H9 (cell line): Measurements from ENCODE around the gene IGFALS. TPM values are rescaled to one million over a fixed set of nuclear protein-coding genes. Genes with fewer than 3 reads are reported as not detected.

Experiments used
- DNase-seq: peaks from one replicate; pipeline ENCODE4 v3.0.0-alpha.2; 2017
- H2AFZ ChIP-seq: one replicate; pipeline ENCODE4 v1.6.1; 2013; ENCODE audit warnings: mild to moderate bottlenecking, low read length, control low read depth, moderate library complexity
- H2AK5ac ChIP-seq: 2 replicates; pipeline ENCODE4 v1.6.1; 2013; ENCODE audit warnings: low read length, control low read depth, mixed read lengths; ENCODE audit not compliant: insufficient read length
- H2BK120ac ChIP-seq: one replicate; pipeline ENCODE4 v1.6.1; 2013; ENCODE audit warnings: low read depth, mild to moderate bottlenecking, low read length, control low read depth, inconsistent platforms; ENCODE audit not compliant: poor library complexity, severe bottlenecking
- H2BK12ac ChIP-seq: 2 replicates; pipeline ENCODE4 v1.6.1; 2013; ENCODE audit warnings: low read length, control low read depth, mixed read lengths, low read depth; ENCODE audit not compliant: insufficient read length
- H2BK15ac ChIP-seq: 2 replicates; pipeline ENCODE4 v1.6.1; 2013; ENCODE audit warnings: low read depth, low read length, control low read depth
- H2BK20ac ChIP-seq: one replicate; pipeline ENCODE4 v1.6.1; 2013; ENCODE audit warnings: low read depth, mild to moderate bottlenecking, low read length, control low read depth, inconsistent platforms; ENCODE audit not compliant: poor library complexity, severe bottlenecking
- H2BK5ac ChIP-seq: 2 replicates; pipeline ENCODE4 v1.6.1; 2013; ENCODE audit warnings: low read length, control low read depth, mixed read lengths; ENCODE audit not compliant: insufficient read length
- H3K14ac ChIP-seq: 2 replicates; pipeline ENCODE4 v1.6.1; 2013; ENCODE audit warnings: low read length, control low read depth; ENCODE audit not compliant: insufficient read depth
- H3K18ac ChIP-seq: 2 replicates; pipeline ENCODE4 v1.6.1; 2013; ENCODE audit warnings: low read depth, mild to moderate bottlenecking, mixed read lengths, low read length, control low read depth; ENCODE audit not compliant: insufficient read length
- H3K23ac ChIP-seq: 2 replicates; pipeline ENCODE4 v1.6.1; 2013; ENCODE audit warnings: low read length, control low read depth, mixed read lengths, low read depth; ENCODE audit not compliant: insufficient read length
- H3K23me2 ChIP-seq: 2 replicates; pipeline ENCODE4 v1.6.1; 2013; ENCODE audit warnings: low read depth, mild to moderate bottlenecking, mixed read lengths, low read length, control low read depth; ENCODE audit not compliant: insufficient read length, poor library complexity, severe bottlenecking
- H3K27ac ChIP-seq: 2 replicates; pipeline ENCODE4 v1.5.1; 2013; ENCODE audit warnings: low read length, control low read depth, mixed read lengths, low read depth; ENCODE audit not compliant: insufficient read length
- H3K27me3 ChIP-seq: 2 replicates; pipeline ENCODE4 v1.6.1; 2013; ENCODE audit warnings: low read length, control low read depth, inconsistent platforms; ENCODE audit not compliant: insufficient read depth
- H3K4ac ChIP-seq: 2 replicates; pipeline ENCODE4 v1.6.1; 2013; ENCODE audit warnings: low read depth, mild to moderate bottlenecking, control low read depth, inconsistent platforms, low read length, moderate library complexity
- H3K4me1 ChIP-seq: 2 replicates; pipeline ENCODE4 v1.6.1; 2013; ENCODE audit warnings: low read length, control low read depth, inconsistent platforms; ENCODE audit not compliant: insufficient read depth
- H3K4me2 ChIP-seq: 2 replicates; pipeline ENCODE4 v1.6.1; 2013; ENCODE audit warnings: low read length, control low read depth, mixed read lengths; ENCODE audit not compliant: insufficient read length, insufficient read depth
- H3K56ac ChIP-seq: 2 replicates; pipeline ENCODE4 v1.6.1; 2013; ENCODE audit warnings: low read depth, mild to moderate bottlenecking, mixed read lengths, low read length, control low read depth; ENCODE audit not compliant: insufficient read length
- H3K79me1 ChIP-seq: 2 replicates; pipeline ENCODE4 v1.6.1; 2013; ENCODE audit warnings: low read depth, mild to moderate bottlenecking, moderate library complexity, low read length, control low read depth, inconsistent platforms; ENCODE audit not compliant: insufficient read depth, poor library complexity, severe bottlenecking
- H3K79me2 ChIP-seq: 2 replicates; pipeline ENCODE4 v1.6.1; 2013; ENCODE audit warnings: low read length, control low read depth, inconsistent platforms; ENCODE audit not compliant: insufficient read depth
- H3K9ac ChIP-seq: 2 replicates; pipeline ENCODE4 v1.6.1; 2013; ENCODE audit warnings: low read length, control low read depth, mixed read lengths; ENCODE audit not compliant: insufficient read length; ENCODE audit errors: extremely low read depth
- H3K9me3 ChIP-seq: one replicate; pipeline ENCODE4 v1.6.1; 2013; ENCODE audit warnings: low read depth, low read length, inconsistent platforms; ENCODE audit not compliant: control insufficient read depth
- H3T11ph ChIP-seq: one replicate; pipeline ENCODE4 v1.6.1; 2013; ENCODE audit warnings: mild to moderate bottlenecking, low read length, control low read depth, inconsistent platforms
- H4K20me1 ChIP-seq: one replicate; pipeline ENCODE4 v1.6.1; 2013; ENCODE audit not compliant: control insufficient read depth, insufficient read length, insufficient read depth
- H4K5ac ChIP-seq: 2 replicates; pipeline ENCODE4 v1.6.1; 2013; ENCODE audit warnings: low read depth, mild to moderate bottlenecking, mixed read lengths, low read length, control low read depth; ENCODE audit not compliant: insufficient read length
- H4K8ac ChIP-seq: replicated peaks from 2 replicates; pipeline ENCODE4 v1.6.1; 2013; ENCODE audit warnings: low read length, control low read depth, mixed read lengths, low read depth; ENCODE audit not compliant: insufficient read length
- H4K91ac ChIP-seq: 2 replicates; pipeline ENCODE4 v1.6.1; 2013; ENCODE audit warnings: low read depth, mild to moderate bottlenecking, moderate library complexity, mixed read lengths, low read length, control low read depth; ENCODE audit not compliant: insufficient read length
- H3K27ac Mint-ChIP-seq, 3 experiments: 2 replicates in 2 of 3; 3 replicates in 1 of 3; pipeline ENCODE4 v1.8.0; 2020 to 2021; ENCODE audit warnings: mixed read lengths in 3 of 3, mild to moderate bottlenecking in 1 of 3, moderate library complexity in 1 of 3
- H3K27me3 Mint-ChIP-seq: 2 replicates; pipeline ENCODE4 v1.8.0; 2021; ENCODE audit warnings: low read depth, mild to moderate bottlenecking, moderate library complexity, mixed read lengths
- H3K36me3 Mint-ChIP-seq, 3 experiments: 2 replicates in 2 of 3; 3 replicates in 1 of 3; pipeline ENCODE4 v1.8.0; 2020 to 2021; ENCODE audit warnings: low read depth in 3 of 3, mixed read lengths in 3 of 3; ENCODE audit not compliant: insufficient read depth in 1 of 3
- H3K4me1 Mint-ChIP-seq, 2 experiments: 2 replicates each; pipeline ENCODE4 v1.8.0; 2020; ENCODE audit warnings: mixed read lengths in 2 of 2
- H3K4me3 Mint-ChIP-seq, 2 experiments: 2 replicates in 1 of 2; 3 replicates in 1 of 2; pipeline ENCODE4 v1.8.0; 2020 to 2021; ENCODE audit warnings: mild to moderate bottlenecking in 2 of 2, mixed read lengths in 2 of 2, moderate library complexity in 1 of 2
- H3K9me3 Mint-ChIP-seq, 2 experiments: 2 replicates in 1 of 2; 3 replicates in 1 of 2; pipeline ENCODE4 v1.8.0; 2020; ENCODE audit warnings: mild to moderate bottlenecking in 2 of 2, mixed read lengths in 2 of 2, moderate library complexity in 1 of 2
- WGBS: extraction: QIAGEN DNeasy Blood & Tissue Kit; methylation state at CpG from one replicate; pipeline ENCODE4 v1.1.7; 2013; ENCODE audit warnings: missing lambda C conversion rate, low lambda C conversion rate, mixed read lengths; ENCODE audit not compliant: insufficient read length; ENCODE audit errors: extremely low coverage; 5-methylcytosine and 5-hydroxymethylcytosine counted together
- total RNA-seq: library from RNA; stranded (reverse); gene quantifications from 2 replicates; pipeline ENCODE4 v1.2.1, GENCODE V29; 2021
- TF ChIP-seq, protein P1 (sequence below): fragments of 200-600 bp; sonication (generic); conservative IDR thresholded peaks from 3 replicates; pipeline ENCODE4 v1.8.0; 2021; ENCODE audit warnings: antibody characterized with exemption, mild to moderate bottlenecking

Gene IGFALS
- total RNA-seq, 1 experiment from 2014 or later: not detected

- peaks cover 6% of the 10 kb centered on the region; the same call in 1 of the 2 replicates for H3K27me3 Mint-ChIP-seq
- H3K79me1 ChIP-seq: peaks cover 9% of the 10 kb centered on the region
- no peak overlapping the region for H4K5ac ChIP-seq
- H2BK120ac ChIP-seq: no peak overlapping the region
- no peak overlapping the region for H3K4ac ChIP-seq
- TF ChIP-seq, protein P1, sequence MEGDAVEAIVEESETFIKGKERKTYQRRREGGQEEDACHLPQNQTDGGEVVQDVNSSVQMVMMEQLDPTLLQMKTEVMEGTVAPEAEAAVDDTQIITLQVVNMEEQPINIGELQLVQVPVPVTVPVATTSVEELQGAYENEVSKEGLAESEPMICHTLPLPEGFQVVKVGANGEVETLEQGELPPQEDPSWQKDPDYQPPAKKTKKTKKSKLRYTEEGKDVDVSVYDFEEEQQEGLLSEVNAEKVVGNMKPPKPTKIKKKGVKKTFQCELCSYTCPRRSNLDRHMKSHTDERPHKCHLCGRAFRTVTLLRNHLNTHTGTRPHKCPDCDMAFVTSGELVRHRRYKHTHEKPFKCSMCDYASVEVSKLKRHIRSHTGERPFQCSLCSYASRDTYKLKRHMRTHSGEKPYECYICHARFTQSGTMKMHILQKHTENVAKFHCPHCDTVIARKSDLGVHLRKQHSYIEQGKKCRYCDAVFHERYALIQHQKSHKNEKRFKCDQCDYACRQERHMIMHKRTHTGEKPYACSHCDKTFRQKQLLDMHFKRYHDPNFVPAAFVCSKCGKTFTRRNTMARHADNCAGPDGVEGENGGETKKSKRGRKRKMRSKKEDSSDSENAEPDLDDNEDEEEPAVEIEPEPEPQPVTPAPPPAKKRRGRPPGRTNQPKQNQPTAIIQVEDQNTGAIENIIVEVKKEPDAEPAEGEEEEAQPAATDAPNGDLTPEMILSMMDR: no peak
- no peaks in the 10 kb centered on the region; a peak in 1 of 5 replicates for H3K9me3 Mint-ChIP-seq
- no peaks in the 10 kb centered on the region for H3K9me3 ChIP-seq
- peaks cover 2% of the 10 kb centered on the region; the same call in 1 of the 2 replicates for H3K4me1 ChIP-seq
- H3K14ac ChIP-seq: no peak overlapping the region
- no peaks in the 10 kb centered on the region for H3K27me3 ChIP-seq
- H4K8ac ChIP-seq: no peak overlapping the region
- H2BK20ac ChIP-seq: no peak overlapping the region
- no CpG with 5 or more reads among the region's 3 CpGs for WGBS
- H3T11ph ChIP-seq: no peak overlapping the region
- peak overlapping the region; percentile 25 for H2BK12ac ChIP-seq
- H3K27ac ChIP-seq: no peak overlapping the region
- H3K4me3 Mint-ChIP-seq: no peak overlapping the region
- H4K20me1 ChIP-seq: no peaks in the 10 kb centered on the region
- no peak overlapping the region for H3K23ac ChIP-seq
- no peak overlapping the region for H2BK5ac ChIP-seq
- H3K18ac ChIP-seq: no peak overlapping the region
- H2AK5ac ChIP-seq: no peak overlapping the region
- H2BK15ac ChIP-seq: no peak overlapping the region
- peaks cover 4% of the 10 kb centered on the region; the same call in 1 of the 2 replicates for H3K79me2 ChIP-seq
- no peak overlapping the region for H3K4me2 ChIP-seq
- H2AFZ ChIP-seq: no peak overlapping the region
- no peak overlapping the region for H3K9ac ChIP-seq
- no peaks in the 10 kb centered on the region; a peak in 3 of 7 replicates for H3K36me3 Mint-ChIP-seq
- no peak overlapping the region for H3K27ac Mint-ChIP-seq
- H3K4me1 Mint-ChIP-seq: peaks cover 11 to 18% of the 10 kb centered on the region in 2 experiments
- peaks cover 10% of the 10 kb centered on the region for H3K23me2 ChIP-seq
- H3K56ac ChIP-seq: no peak overlapping the region
- no peak for DNase-seq
- no peak overlapping the region for H4K91ac ChIP-seq
Observed at GRCh38 chr16:1830213-1830612, 36.7 kb upstream of the IGFALS start.
